Measurements from ENCODE around the gene CKAP2L. TPM values are rescaled to one million over a fixed set of nuclear protein-coding genes. Genes with fewer than 3 reads are reported as not detected.
A peak's percentile ranks its signal among the peaks of the same experiment; 100 is the strongest.

Gene CKAP2L
- 2.2 TPM for total RNA-seq

GRCh38 chr2:112764071-112765044 lies at the start of gene CKAP2L:
CKAP2L (minus strand) TSS chr2:112764609; CDS start chr2:112764598, 11 bp downstream.
- DNase-seq = peak; percentile 95

- DNase-seq = no peak
Observed at GRCh38 chr2:112813280-112813966, 49.0 kb upstream of the CKAP2L start.

GRCh38 chr2:112812318-112813267 lies 48.2 kb upstream of the CKAP2L start:
- DNase-seq = no peak

- no peak for DNase-seq
Observed at GRCh38 chr2:112811841-112812306, 47.5 kb upstream of the CKAP2L start.

GRCh38 chr2:112811276-112811831 lies 46.9 kb upstream of the CKAP2L start:
- DNase-seq = no peak

- no peak for DNase-seq
Observed at GRCh38 chr2:112809112-112809511, 44.7 kb upstream of the CKAP2L start.

GRCh38 chr2:112807233-112807807 lies 42.9 kb upstream of the CKAP2L start:
- no peak for DNase-seq

GRCh38 chr2:112805542-112805941 lies 41.1 kb upstream of the CKAP2L start:
- DNase-seq = no peak

- no peak for DNase-seq
Observed at GRCh38 chr2:112803691-112804521, 39.5 kb upstream of the CKAP2L start.

- DNase-seq = no peak
Observed at GRCh38 chr2:112800881-112801583, 36.6 kb upstream of the CKAP2L start.

GRCh38 chr2:112798979-112799975 lies 34.9 kb upstream of the CKAP2L start:
- no peak for DNase-seq

- DNase-seq = no peak
Observed at GRCh38 chr2:112796486-112796885, 32.1 kb upstream of the CKAP2L start.

- DNase-seq = no peak
Observed at GRCh38 chr2:112795774-112796173, 31.4 kb upstream of the CKAP2L start.

GRCh38 chr2:112794841-112795240 lies 30.4 kb upstream of the CKAP2L start:
- DNase-seq = no peak

- DNase-seq = no peak
Observed at GRCh38 chr2:112794131-112794733, 29.8 kb upstream of the CKAP2L start.

GRCh38 chr2:112793449-112793978 lies 29.1 kb upstream of the CKAP2L start:
- DNase-seq = no peak

GRCh38 chr2:112792419-112792818 lies 28.0 kb upstream of the CKAP2L start:
- DNase-seq = no peak

Data from occipital lobe (tissue), 2 donors.